ENCODE measurements around the gene IQCB1. TPM values are rescaled to one million over a fixed set of nuclear protein-coding genes. Genes with fewer than 3 reads are reported as not detected.

IQCB1 gene
- total RNA-seq, 4 donors from 2014 or later = 15.7 to 30.0 (median 21.8) TPM

- Histone ChIP-seq H3K9me3 (no peaks in the 10 kb centered on the region), H3K27ac (no peak overlapping the region), H3K4me1 (no peaks in the 10 kb centered on the region), H3K4me3 (no peak overlapping the region), H3K27me3 (no peaks in the 10 kb centered on the region), H3K36me3 (peaks cover under 1 to 75% (median 6%) of the 10 kb centered on the region in 3 donors)
- 100% methylated on average over 1 of the region's 1 CpG for WGBS, 2 donors
- TF ChIP-seq CTCF (IDR thresholded peaks at IDR 0.05) = no peak
- no peak for TF ChIP-seq EP300 (IDR thresholded peaks at IDR 0.05)
- TF ChIP-seq POLR2A (IDR thresholded peaks at IDR 0.05) = no peak
- no peak for DNase-seq (ENCODE audit: low spot score in 2 of 2)
Measured at GRCh38 chr3:121769246-121769645, 65.6 kb downstream of the IQCB1 start.

- Histone ChIP-seq H3K4me1 (no peaks in the 10 kb centered on the region), H3K9me3 (no peaks in the 10 kb centered on the region), H3K36me3 (peaks cover 0 to 67% (median 6%) of the 10 kb centered on the region in 3 donors), H3K4me3 (no peak overlapping the region), H3K27me3 (no peaks in the 10 kb centered on the region), H3K27ac (no peak overlapping the region)
- DNase-seq (ENCODE audit: low spot score in 2 of 2) = no peak
- WGBS, 2 donors = 88 to 94% methylated on average over 2 of the region's 2 CpGs
- TF ChIP-seq EP300 (IDR thresholded peaks at IDR 0.05) (no peak), CTCF (IDR thresholded peaks at IDR 0.05) (no peak), POLR2A (IDR thresholded peaks at IDR 0.05) (no peak)
Measured at GRCh38 chr3:121768452-121768851, 66.4 kb downstream of the IQCB1 start.

- Histone ChIP-seq H3K4me3 (no peak overlapping the region), H3K27me3 (no peaks in the 10 kb centered on the region), H3K9me3 (no peaks in the 10 kb centered on the region), H3K4me1 (no peaks in the 10 kb centered on the region), H3K27ac (no peak overlapping the region), H3K36me3 (no peaks in the 10 kb centered on the region)
- TF ChIP-seq EP300 (IDR thresholded peaks at IDR 0.05) = no peak
- no peak for TF ChIP-seq POLR2A (IDR thresholded peaks at IDR 0.05)
- TF ChIP-seq CTCF (IDR thresholded peaks at IDR 0.05) = no peak
- 70 to 83% methylated on average over 3 of the region's 3 CpGs for WGBS, 2 donors
- DNase-seq (ENCODE audit: low spot score in 2 of 2) = no peak
Measured at GRCh38 chr3:121759541-121760202, 75.2 kb downstream of the IQCB1 start.

GRCh38 chr3:121758727-121759450, 76.0 kb downstream of the IQCB1 start:
- TF ChIP-seq EP300 (IDR thresholded peaks at IDR 0.05) (no peak), POLR2A (IDR thresholded peaks at IDR 0.05) (no peak), CTCF (IDR thresholded peaks at IDR 0.05) (no peak)

More at GRCh38 chr3:121758727-121759450, 76.0 kb downstream of the IQCB1 start:
- Histone ChIP-seq H3K9me3 (no peaks in the 10 kb centered on the region), H3K27ac (no peak overlapping the region), H3K4me1 (no peaks in the 10 kb centered on the region), H3K36me3 (no peaks in the 10 kb centered on the region), H3K4me3 (no peak overlapping the region), H3K27me3 (no peaks in the 10 kb centered on the region)
- DNase-seq (ENCODE audit: low spot score in 2 of 2) = no peak
- WGBS, 2 donors = 41 to 67% methylated on average over 1 of the region's 1 CpG
